ENCODE results near the gene ADAMTSL4. TPM values are rescaled to one million over a fixed set of nuclear protein-coding genes. Genes with fewer than 3 reads are reported as not detected.

Gene ADAMTSL4
- total RNA-seq, 1 donor from 2014 or later: 85.3 TPM

DNA sequence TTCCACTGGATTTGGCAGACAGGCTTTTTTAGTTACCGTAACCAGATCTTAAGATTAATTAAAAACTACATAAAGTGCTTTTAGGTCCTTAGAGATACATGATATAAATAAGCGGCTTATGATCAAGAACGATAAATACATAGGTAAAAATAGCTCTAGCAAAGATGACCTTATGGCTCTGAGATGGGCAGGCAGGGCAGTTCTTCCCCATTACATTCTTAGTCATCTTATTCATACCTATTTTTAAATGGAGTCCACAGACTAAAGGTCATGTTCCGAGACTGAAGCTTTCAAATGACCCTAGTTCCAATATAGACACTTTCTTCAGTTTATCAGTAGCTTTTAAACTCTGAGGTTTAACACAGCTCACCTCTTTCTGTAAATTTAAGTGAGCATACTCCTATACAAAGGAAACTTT, 25.9 kb downstream of the ADAMTSL4 start:
- DNase-seq (ENCODE audit: low spot score in 2 of 2): peak in 1 of 2 donors; percentile 31
- no peaks in the 10 kb centered on the region for H3K27me3 ChIP-seq
- peaks cover 45 to 80% of the 10 kb centered on the region in 2 donors for H3K36me3 ChIP-seq
- H3K4me3 ChIP-seq: peak overlapping the region; percentile 93 to 94
- H3K9me3 ChIP-seq: no peaks in the 10 kb centered on the region
- H3K27ac ChIP-seq: peak overlapping the region; percentile 63 to 98
- H3K4me1 ChIP-seq: peaks cover 25 to 46% of the 10 kb centered on the region in 2 donors
- TF ChIP-seq, protein P1, sequence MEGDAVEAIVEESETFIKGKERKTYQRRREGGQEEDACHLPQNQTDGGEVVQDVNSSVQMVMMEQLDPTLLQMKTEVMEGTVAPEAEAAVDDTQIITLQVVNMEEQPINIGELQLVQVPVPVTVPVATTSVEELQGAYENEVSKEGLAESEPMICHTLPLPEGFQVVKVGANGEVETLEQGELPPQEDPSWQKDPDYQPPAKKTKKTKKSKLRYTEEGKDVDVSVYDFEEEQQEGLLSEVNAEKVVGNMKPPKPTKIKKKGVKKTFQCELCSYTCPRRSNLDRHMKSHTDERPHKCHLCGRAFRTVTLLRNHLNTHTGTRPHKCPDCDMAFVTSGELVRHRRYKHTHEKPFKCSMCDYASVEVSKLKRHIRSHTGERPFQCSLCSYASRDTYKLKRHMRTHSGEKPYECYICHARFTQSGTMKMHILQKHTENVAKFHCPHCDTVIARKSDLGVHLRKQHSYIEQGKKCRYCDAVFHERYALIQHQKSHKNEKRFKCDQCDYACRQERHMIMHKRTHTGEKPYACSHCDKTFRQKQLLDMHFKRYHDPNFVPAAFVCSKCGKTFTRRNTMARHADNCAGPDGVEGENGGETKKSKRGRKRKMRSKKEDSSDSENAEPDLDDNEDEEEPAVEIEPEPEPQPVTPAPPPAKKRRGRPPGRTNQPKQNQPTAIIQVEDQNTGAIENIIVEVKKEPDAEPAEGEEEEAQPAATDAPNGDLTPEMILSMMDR (IDR thresholded peaks at IDR 0.05): no peak
- intact Hi-C loops (cut with DNase I): no loop called here

DNA sequence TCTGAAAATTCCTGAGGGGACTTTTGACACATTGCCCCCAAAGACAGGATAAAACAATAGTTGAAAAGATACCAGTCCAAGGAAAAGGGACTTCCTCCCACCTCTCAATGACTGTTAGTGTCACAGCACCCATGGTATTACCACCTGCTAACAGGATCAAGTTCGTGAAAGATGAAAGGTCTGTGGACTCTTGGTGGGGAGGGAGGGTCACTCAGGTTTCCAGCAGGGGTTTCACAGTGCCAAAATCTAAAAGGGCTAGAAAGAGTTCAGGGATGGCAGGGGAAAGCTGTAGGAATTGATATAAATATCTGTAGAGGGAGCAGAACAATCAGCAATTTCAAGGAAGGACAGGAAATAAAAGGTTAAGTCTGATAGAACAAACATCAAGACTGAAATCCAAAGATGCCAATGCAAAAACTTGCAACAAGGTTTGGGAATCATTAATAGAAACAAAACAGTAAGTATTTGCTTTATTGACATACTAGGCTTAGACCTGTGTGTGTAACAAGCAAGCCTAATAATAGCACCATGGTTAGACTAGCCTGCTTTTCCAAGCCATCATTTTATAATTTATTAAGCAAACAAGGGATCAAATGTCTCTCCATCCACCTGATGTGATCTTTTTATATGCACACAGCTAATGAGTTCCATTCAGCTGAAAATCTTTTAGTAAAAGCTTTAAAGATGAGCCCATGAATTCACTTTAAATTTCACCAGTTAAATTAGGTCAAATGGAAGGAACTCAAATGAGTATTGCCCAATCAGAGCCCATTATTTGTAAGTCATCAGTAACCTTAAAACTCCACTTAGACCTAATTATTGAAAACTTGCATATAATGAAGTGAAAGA, 26.5 kb downstream of the ADAMTSL4 start:
- Histone ChIP-seq H3K4me3 (peak overlapping the region; percentile 93 to 94), H3K9me3 (no peaks in the 10 kb centered on the region), H3K36me3 (peaks cover 45 to 80% of the 10 kb centered on the region in 2 donors), H3K4me1 (peaks cover 20 to 45% of the 10 kb centered on the region in 2 donors), H3K27ac (peak overlapping the region; percentile 63 to 98), H3K27me3 (no peaks in the 10 kb centered on the region)
- intact Hi-C loops (cut with DNase I): loop anchor here (1.0 kb wide), 1 partner anchor 12 kb away; no protein-coding TSS in a partner anchor
- TF ChIP-seq, protein P1 (IDR thresholded peaks at IDR 0.05): no peak
- DNase-seq (ENCODE audit: low spot score in 2 of 2): no peak

DNA sequence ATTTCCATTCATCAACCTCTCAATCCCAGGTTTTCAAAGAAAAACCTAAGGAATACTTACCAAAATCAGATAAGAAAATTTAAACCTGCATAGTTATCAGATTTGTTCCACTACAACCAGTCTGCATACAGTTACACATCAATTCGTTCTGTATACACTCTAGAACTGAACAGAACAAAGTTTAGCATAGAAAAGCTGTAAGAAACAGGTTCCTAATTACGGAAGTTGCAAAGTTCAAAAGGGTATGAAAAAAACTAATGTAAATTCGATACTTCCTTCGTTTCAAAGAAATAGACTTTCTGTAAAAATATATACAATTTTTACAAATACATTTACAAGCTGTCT, 27.1 kb downstream of the ADAMTSL4 start:
- H3K36me3 ChIP-seq: peaks cover 45 to 76% of the 10 kb centered on the region in 2 donors
- no peak for DNase-seq (ENCODE audit: low spot score in 2 of 2)
- H3K9me3 ChIP-seq: no peaks in the 10 kb centered on the region
- peak overlapping the region; percentile 93 to 94 for H3K4me3 ChIP-seq
- intact Hi-C loops (cut with DNase I): loop anchor here (1.0 kb wide), 1 partner anchor 13 kb away; no protein-coding TSS in a partner anchor
- peak overlapping the region; percentile 63 to 98 for H3K27ac ChIP-seq
- peaks cover 14 to 39% of the 10 kb centered on the region in 2 donors for H3K4me1 ChIP-seq
- TF ChIP-seq, protein P1 (IDR thresholded peaks at IDR 0.05): no peak
- no peaks in the 10 kb centered on the region for H3K27me3 ChIP-seq

DNA sequence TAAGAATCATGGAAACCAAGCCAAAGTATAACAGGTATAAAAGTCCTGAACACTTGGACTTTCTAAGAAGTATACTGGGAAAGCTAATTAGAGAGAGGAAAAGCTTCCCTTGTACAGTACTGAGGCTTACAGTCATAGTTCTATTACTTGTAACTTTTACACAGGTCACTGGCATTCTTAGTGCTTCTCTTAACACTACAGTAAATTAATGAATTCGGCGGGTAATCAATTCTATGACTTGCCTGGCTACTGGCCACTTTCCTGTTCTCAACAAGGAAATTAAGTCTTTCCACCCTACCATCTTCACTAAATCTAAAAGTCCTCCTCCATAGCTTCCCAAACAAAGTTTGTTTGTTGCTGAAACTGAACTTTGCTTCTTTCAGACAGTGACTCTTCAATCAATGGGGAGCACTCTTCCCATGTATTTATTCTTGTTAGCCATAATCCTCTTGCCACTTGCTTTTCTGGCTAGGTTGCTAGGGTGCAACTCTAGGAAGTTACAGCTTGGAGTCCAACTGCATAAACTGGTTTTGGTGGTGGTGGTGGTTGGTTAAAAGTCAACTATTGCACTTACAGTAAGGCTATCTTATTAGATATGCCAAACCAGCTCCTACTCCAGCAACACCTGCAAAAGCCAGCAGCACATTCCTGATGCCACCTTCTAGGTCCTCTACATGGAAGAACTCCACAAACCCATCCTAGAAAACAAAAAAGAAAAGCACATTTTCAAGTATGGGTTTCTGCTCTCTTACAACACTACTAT, 27.8 kb downstream of the ADAMTSL4 start:
- no peaks in the 10 kb centered on the region for H3K27me3 ChIP-seq
- H3K27ac ChIP-seq: peak overlapping the region; percentile 98 to 100
- peak overlapping the region; percentile 93 to 94 for H3K4me3 ChIP-seq
- peaks cover 44 to 73% of the 10 kb centered on the region in 2 donors for H3K36me3 ChIP-seq
- DNase-seq (ENCODE audit: low spot score in 2 of 2): no peak
- peaks cover 11 to 32% of the 10 kb centered on the region in 2 donors for H3K4me1 ChIP-seq
- H3K9me3 ChIP-seq: no peaks in the 10 kb centered on the region
- intact Hi-C loops (cut with DNase I): loop anchor here (1.0 kb wide), 1 partner anchor 14 kb away; no protein-coding TSS in a partner anchor
- TF ChIP-seq, protein P1 (IDR thresholded peaks at IDR 0.05): no peak

DNA sequence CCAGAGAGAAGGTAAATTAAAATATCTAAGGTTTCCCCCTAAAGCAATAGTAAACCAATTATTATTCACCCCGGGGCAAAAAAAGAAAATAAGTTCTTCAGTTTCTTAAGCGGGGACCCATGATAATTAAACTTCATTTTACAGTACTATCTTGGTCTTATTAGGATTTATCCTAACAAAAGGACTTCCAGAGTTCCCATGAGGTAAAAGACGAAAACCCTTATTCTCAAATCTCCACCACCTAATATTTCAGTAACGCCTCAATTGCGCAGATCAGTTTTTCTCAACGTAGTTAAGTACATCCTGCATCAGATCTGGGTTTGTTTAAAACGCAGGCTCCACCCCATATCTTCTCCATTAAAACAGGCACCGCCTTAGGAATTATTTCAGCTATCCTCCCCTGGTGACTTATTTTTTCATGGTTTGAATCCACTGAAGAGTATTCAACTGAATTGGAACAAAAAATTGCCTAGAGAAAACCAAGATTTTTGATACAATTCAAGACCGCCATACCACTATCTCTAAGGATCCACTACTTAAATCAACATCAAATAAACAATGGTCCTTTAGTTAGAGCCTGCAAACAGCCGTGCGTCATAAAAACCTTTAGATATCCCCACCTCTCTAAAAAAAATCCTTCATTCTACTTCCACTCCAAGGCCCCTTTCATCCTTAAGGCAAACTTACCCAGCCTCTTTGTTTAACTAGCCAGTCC, 28.5 kb downstream of the ADAMTSL4 start:
- Histone ChIP-seq H3K36me3 (peaks cover 40 to 66% of the 10 kb centered on the region in 2 donors), H3K9me3 (no peaks in the 10 kb centered on the region), H3K27ac (peak overlapping the region; percentile 98 to 100), H3K4me1 (peaks cover 7 to 25% of the 10 kb centered on the region in 2 donors), H3K27me3 (no peaks in the 10 kb centered on the region), H3K4me3 (peak overlapping the region; percentile 93 to 94)
- intact Hi-C loops (cut with DNase I): loop anchor here (2.0 kb wide), 2 partner anchors 27 to 43 kb away; no protein-coding TSS in a partner anchor
- TF ChIP-seq, protein P1 (IDR thresholded peaks at IDR 0.05): no peak
- no peak for DNase-seq (ENCODE audit: low spot score in 2 of 2)

Measured in ascending aorta (tissue), 2 donors.